ENCODE data around the gene CROCC2. TPM values are rescaled to one million over a fixed set of nuclear protein-coding genes. Genes with fewer than 3 reads are reported as not detected.

The CROCC2 gene
- total RNA-seq, 2 experiments from 2014 or later: not detected

GRCh38 chr2:240858321-240858720, 47.8 kb upstream of the CROCC2 start:
- H3K9me2 ChIP-seq (ENCODE audit: insufficient read depth, low read length): no peaks in the 10 kb centered on the region
- H2AFZ ChIP-seq (ENCODE audit: low read length): no peak overlapping the region
- no peak overlapping the region for H3K4me2 ChIP-seq (ENCODE audit: low read length)
- H3K27ac ChIP-seq (ENCODE audit: low read depth, low read length, poor library complexity, severe bottlenecking): no peak overlapping the region
- intact Hi-C loops (cut with micrococcal nuclease; ENCODE audit: unreplicated experiment): no loop called here
- no peak overlapping the region for H3K4me3 ChIP-seq (ENCODE audit: low read depth, low read length, poor library complexity, severe bottlenecking)
- H3K9me3 ChIP-seq (ENCODE audit: low read length): no peaks in the 10 kb centered on the region
- no TSS peak for BruUV-seq (replicated peaks)
- no peaks in the 10 kb centered on the region for H4K20me1 ChIP-seq (ENCODE audit: insufficient read depth, low read length)
- ChIA-PET CTCF (ENCODE audit: unreplicated experiment) (no interaction called here), POLR2A (no interaction called here)
- H3K79me2 ChIP-seq (ENCODE audit: insufficient read depth, low read depth, low read length): no peaks in the 10 kb centered on the region
- H3K36me3 ChIP-seq (ENCODE audit: insufficient read depth, low read length): no peaks in the 10 kb centered on the region
- TF ChIP-seq, protein P1, sequence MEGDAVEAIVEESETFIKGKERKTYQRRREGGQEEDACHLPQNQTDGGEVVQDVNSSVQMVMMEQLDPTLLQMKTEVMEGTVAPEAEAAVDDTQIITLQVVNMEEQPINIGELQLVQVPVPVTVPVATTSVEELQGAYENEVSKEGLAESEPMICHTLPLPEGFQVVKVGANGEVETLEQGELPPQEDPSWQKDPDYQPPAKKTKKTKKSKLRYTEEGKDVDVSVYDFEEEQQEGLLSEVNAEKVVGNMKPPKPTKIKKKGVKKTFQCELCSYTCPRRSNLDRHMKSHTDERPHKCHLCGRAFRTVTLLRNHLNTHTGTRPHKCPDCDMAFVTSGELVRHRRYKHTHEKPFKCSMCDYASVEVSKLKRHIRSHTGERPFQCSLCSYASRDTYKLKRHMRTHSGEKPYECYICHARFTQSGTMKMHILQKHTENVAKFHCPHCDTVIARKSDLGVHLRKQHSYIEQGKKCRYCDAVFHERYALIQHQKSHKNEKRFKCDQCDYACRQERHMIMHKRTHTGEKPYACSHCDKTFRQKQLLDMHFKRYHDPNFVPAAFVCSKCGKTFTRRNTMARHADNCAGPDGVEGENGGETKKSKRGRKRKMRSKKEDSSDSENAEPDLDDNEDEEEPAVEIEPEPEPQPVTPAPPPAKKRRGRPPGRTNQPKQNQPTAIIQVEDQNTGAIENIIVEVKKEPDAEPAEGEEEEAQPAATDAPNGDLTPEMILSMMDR (conservative IDR thresholded peaks at IDR 0.05; ENCODE audit: low read length): no peak
- no peak for TF ChIP-seq EZH2phosphoT487 (IDR thresholded peaks at IDR 0.05; ENCODE audit: borderline replicate concordance, low read depth, low read length)
- no peaks in the 10 kb centered on the region for H3K4me1 ChIP-seq (ENCODE audit: insufficient read depth, low read length, poor library complexity, severe bottlenecking)
- DNase-seq (ENCODE audit: low spot score): no peak

GRCh38 chr2:240858871-240859270, 47.3 kb upstream of the CROCC2 start:
- H3K4me3 ChIP-seq (ENCODE audit: low read depth, low read length, poor library complexity, severe bottlenecking): no peak overlapping the region
- intact Hi-C loops (cut with micrococcal nuclease; ENCODE audit: unreplicated experiment): no loop called here
- no peaks in the 10 kb centered on the region for H3K36me3 ChIP-seq (ENCODE audit: insufficient read depth, low read length)
- H3K9me3 ChIP-seq (ENCODE audit: low read length): no peaks in the 10 kb centered on the region
- H3K27ac ChIP-seq (ENCODE audit: low read depth, low read length, poor library complexity, severe bottlenecking): no peak overlapping the region
- H3K79me2 ChIP-seq (ENCODE audit: insufficient read depth, low read depth, low read length): no peaks in the 10 kb centered on the region
- POLR2A ChIA-PET: no interaction called here
- no peaks in the 10 kb centered on the region for H4K20me1 ChIP-seq (ENCODE audit: insufficient read depth, low read length)
- DNase-seq (ENCODE audit: low spot score): no peak
- CTCF ChIA-PET (ENCODE audit: unreplicated experiment): no interaction called here
- no peaks in the 10 kb centered on the region for H3K9me2 ChIP-seq (ENCODE audit: insufficient read depth, low read length)
- TF ChIP-seq, protein P1 (conservative IDR thresholded peaks at IDR 0.05; ENCODE audit: low read length): no peak
- no peak for TF ChIP-seq EZH2phosphoT487 (IDR thresholded peaks at IDR 0.05; ENCODE audit: borderline replicate concordance, low read depth, low read length)
- H3K4me2 ChIP-seq (ENCODE audit: low read length): no peak overlapping the region
- no peak overlapping the region for H2AFZ ChIP-seq (ENCODE audit: low read length)
- H3K4me1 ChIP-seq (ENCODE audit: insufficient read depth, low read length, poor library complexity, severe bottlenecking): no peaks in the 10 kb centered on the region
- BruUV-seq (replicated peaks): no TSS peak

- Histone ChIP-seq H3K4me3 (ENCODE audit: low read depth, low read length, poor library complexity, severe bottlenecking) (no peak overlapping the region), H3K79me2 (ENCODE audit: insufficient read depth, low read depth, low read length) (no peaks in the 10 kb centered on the region), H3K27ac (ENCODE audit: low read depth, low read length, poor library complexity, severe bottlenecking) (no peak overlapping the region), H3K4me2 (ENCODE audit: low read length) (no peak overlapping the region), H4K20me1 (ENCODE audit: insufficient read depth, low read length) (no peaks in the 10 kb centered on the region), H3K36me3 (ENCODE audit: insufficient read depth, low read length) (no peaks in the 10 kb centered on the region), H3K4me1 (ENCODE audit: insufficient read depth, low read length, poor library complexity, severe bottlenecking) (no peaks in the 10 kb centered on the region), H3K9me3 (ENCODE audit: low read length) (no peaks in the 10 kb centered on the region), H2AFZ (ENCODE audit: low read length) (no peak overlapping the region), H3K9me2 (ENCODE audit: insufficient read depth, low read length) (no peaks in the 10 kb centered on the region)
- POLR2A ChIA-PET: interaction anchor here (0.5 to 0.6 kb wide), 2 partner anchors 217 to 899 kb away, joined by 3 read pairs; no protein-coding TSS in a partner anchor
- TF ChIP-seq, protein P1 (conservative IDR thresholded peaks at IDR 0.05; ENCODE audit: low read length): no peak
- no peak for TF ChIP-seq EZH2phosphoT487 (IDR thresholded peaks at IDR 0.05; ENCODE audit: borderline replicate concordance, low read depth, low read length)
- CTCF ChIA-PET (ENCODE audit: unreplicated experiment): no interaction called here
- no TSS peak for BruUV-seq (replicated peaks)
- intact Hi-C loops (cut with micrococcal nuclease; ENCODE audit: unreplicated experiment): no loop called here
- DNase-seq (ENCODE audit: low spot score): no peak
Observed at GRCh38 chr2:240861547-240861946, 44.6 kb upstream of the CROCC2 start.
